GM12865 (cell line): ENCODE measurements around the gene TCF7L1.
"Not testable (repeated sequence)": the region's sequence is repeated elsewhere in the genome, so short reads cannot be mapped to it uniquely, and the experiment has no call there.

Experiments used
- DNase-seq: peaks from one replicate; pipeline ENCODE4 v3.0.0; 2010; ENCODE audit warnings: low read depth
- H3K4me3 ChIP-seq: 2 replicates; pipeline ENCODE4 v1.5.1; 2011; ENCODE audit warnings: mild to moderate bottlenecking, low read depth, low read length, control low read depth
- CTCF ChIP-seq: IDR thresholded peaks from 2 replicates; pipeline ENCODE4 v1.5.1; 2011; ENCODE audit warnings: low read length, control low read depth, low read depth, inconsistent platforms; ENCODE audit not compliant: insufficient read depth; ENCODE audit errors: missing control alignments

The TCF7L1 gene

GRCh38 chr2:85330839-85331636 is 197.8 kb downstream of the TCF7L1 start:
- peak; percentile 63 for DNase-seq
- peak overlapping the region; percentile 17; the same call in 1 of the 2 replicates for H3K4me3 ChIP-seq
- no peak for TF ChIP-seq CTCF

GRCh38 chr2:85333877-85334276 is 200.7 kb downstream of the TCF7L1 start:
- DNase-seq, H3K4me3 ChIP-seq: not testable (repeated sequence)

GRCh38 chr2:85334928-85335327 is 201.7 kb downstream of the TCF7L1 start:
- TF ChIP-seq CTCF: no peak
- no peak for DNase-seq
- H3K4me3 ChIP-seq: no peak overlapping the region

GRCh38 chr2:85340034-85340892 is 207.1 kb downstream of the TCF7L1 start:
- TF ChIP-seq CTCF: no peak
- DNase-seq: no peak
- no peak overlapping the region for H3K4me3 ChIP-seq

- TF ChIP-seq CTCF: no peak
- no peak overlapping the region for H3K4me3 ChIP-seq
- DNase-seq: no peak
Measured at GRCh38 chr2:85341269-85342029, 208.3 kb downstream of the TCF7L1 start.

- DNase-seq: no peak
- no peak for TF ChIP-seq CTCF
- no peak overlapping the region for H3K4me3 ChIP-seq
Measured at GRCh38 chr2:85342156-85342555, 209.0 kb downstream of the TCF7L1 start.

GRCh38 chr2:85343207-85343895 is 210.2 kb downstream of the TCF7L1 start:
- DNase-seq, H3K4me3 ChIP-seq: not testable (repeated sequence)
